Heart left ventricle (tissue), 13 donors: ENCODE measurements around the gene CFAP46.

Experiments used
- POLR2A ChIP-seq, 2 donors: fragments of 450-650 bp; IDR thresholded peaks; one replicate each; pipeline ENCODE4 v1.6.1; 2017; ENCODE audit warnings: antibody characterized with exemption in 2 of 2, mild to moderate bottlenecking in 2 of 2, moderate library complexity in 2 of 2
- TF ChIP-seq, protein P1 (sequence below), 12 donors: fragments of 200-600 bp; sonication (generic) in 4 of 12; IDR thresholded peaks; one replicate each; pipeline versions ENCODE4 v1.5.0 to v1.8.0; 2018 to 2022; ENCODE audit warnings: antibody characterized with exemption in 12 of 12, mild to moderate bottlenecking in 5 of 12
- donor health status: ischemic (EF 13 %, LVEDD 7.1; RV severe dilation, severe dysfunction).
- donor health status: DM: no; HTN: yes; CAD: no.
- donor health status: DM: no; HTN: no; CAD: no.
- donor health status: ischemic (EF 25% LVEDD 6.9; RV normal size, moderate dysfunction).
- donor health status: ischemic (EF 25% LVEDD 5.7; RV mildly dilated, moderate dysfunction).
- donor health status: ischemic (EF 35%, LVEDD 5.7; RV mildly dilated, moderate dysfunction).
- donor health status: nonischemic (EF 11% LVEDD 7.7; RV severe dilation, severe dysfunction).
- donor health status: DM: yes; HTN: yes; CAD: no.
- donor health status: PGD.
- donor health status: ischemic (EF 29% LVEDD 5.4; RV normal size, mild dysfunction).
- donor health status: nonischemic (EF 23%, LVEDD 6.1; RV moderate dilation, normal function).

DNA sequence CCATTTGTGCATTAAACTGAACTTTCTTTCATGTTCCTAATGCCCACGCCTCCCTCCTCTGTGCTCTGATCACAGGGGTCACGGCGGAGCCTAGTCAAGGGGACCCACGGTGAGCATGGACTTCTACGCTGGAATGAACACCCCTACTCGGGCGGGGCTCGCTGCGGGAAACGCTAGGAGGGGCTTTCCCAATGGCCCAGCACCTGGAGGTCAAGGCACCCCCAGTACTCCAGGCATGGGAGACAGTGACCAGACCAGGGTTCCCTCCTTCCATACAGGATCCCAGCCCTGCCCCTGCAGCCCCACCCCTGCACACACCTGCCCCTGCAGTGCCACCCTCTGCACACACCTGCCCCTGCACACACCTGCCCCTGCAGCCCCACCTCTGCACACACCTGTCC lies 129.4 kb downstream of the CFAP46 start:
- TF ChIP-seq, protein P1, sequence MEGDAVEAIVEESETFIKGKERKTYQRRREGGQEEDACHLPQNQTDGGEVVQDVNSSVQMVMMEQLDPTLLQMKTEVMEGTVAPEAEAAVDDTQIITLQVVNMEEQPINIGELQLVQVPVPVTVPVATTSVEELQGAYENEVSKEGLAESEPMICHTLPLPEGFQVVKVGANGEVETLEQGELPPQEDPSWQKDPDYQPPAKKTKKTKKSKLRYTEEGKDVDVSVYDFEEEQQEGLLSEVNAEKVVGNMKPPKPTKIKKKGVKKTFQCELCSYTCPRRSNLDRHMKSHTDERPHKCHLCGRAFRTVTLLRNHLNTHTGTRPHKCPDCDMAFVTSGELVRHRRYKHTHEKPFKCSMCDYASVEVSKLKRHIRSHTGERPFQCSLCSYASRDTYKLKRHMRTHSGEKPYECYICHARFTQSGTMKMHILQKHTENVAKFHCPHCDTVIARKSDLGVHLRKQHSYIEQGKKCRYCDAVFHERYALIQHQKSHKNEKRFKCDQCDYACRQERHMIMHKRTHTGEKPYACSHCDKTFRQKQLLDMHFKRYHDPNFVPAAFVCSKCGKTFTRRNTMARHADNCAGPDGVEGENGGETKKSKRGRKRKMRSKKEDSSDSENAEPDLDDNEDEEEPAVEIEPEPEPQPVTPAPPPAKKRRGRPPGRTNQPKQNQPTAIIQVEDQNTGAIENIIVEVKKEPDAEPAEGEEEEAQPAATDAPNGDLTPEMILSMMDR (IDR thresholded peaks at IDR 0.05), result no peak
- no peak for TF ChIP-seq POLR2A (IDR thresholded peaks at IDR 0.05)
